Endothelial cell of umbilical vein (primary cell): Measurements from ENCODE around the gene TIMM10. TPM values are rescaled to one million over a fixed set of nuclear protein-coding genes. Genes with fewer than 3 reads are reported as not detected.

Experiments
- BruUV-seq: library from RNA; stranded (reverse); fragments of 400-500 nt; replicated peaks from 2 replicates; lab custom pipeline; 2021; lab: Mats Ljungman, UMichigan
- CTCF ChIA-PET: fragments of 300-600, 350-600 bp; sonication (Branson Sonifier 250); formaldehyde crosslinking; loops from one replicate; lab custom pipeline; 2021; ENCODE audit warnings: antibody characterized with exemption, inconsistent platforms; lab: Charles Lee
- POLR2A ChIA-PET: fragments of 300-600, 350-600 bp; sonication (Branson Sonifier 250); formaldehyde crosslinking; loops from one replicate; lab custom pipeline; 2021; ENCODE audit warnings: antibody characterized with exemption, inconsistent platforms; lab: Charles Lee
- DNase-seq: peaks from one replicate; pipeline ENCODE4 v3.0.0-alpha.2; 2011; ENCODE audit warnings: low read depth, low spot score
- FAIRE-seq: peaks from 2 replicates; lab custom pipeline; 2011; peaks lifted over from hg19 to GRCh38; lab: Jason Lieb, UNC
- H2AFZ ChIP-seq: 2 replicates; pipeline ENCODE4 v1.6.0; 2012; ENCODE audit warnings: low read depth, low read length, control low read depth, inconsistent platforms
- H3K27ac ChIP-seq: 2 replicates; pipeline ENCODE4 v1.5.1; 2011; ENCODE audit warnings: low read depth, mild to moderate bottlenecking, control low read depth, low read length, moderate library complexity; ENCODE audit not compliant: insufficient read depth
- H3K27me3 ChIP-seq, 2 experiments: 2 replicates each; pipeline versions ENCODE4 v1.6.0 to v1.6.1; 2011; ENCODE audit warnings: low read length in 2 of 2, mixed read lengths in 1 of 2; ENCODE audit not compliant: control insufficient read depth in 2 of 2, insufficient read depth in 2 of 2
- H3K36me3 ChIP-seq, 2 experiments: 2 replicates in 1 of 2; 3 replicates in 1 of 2; pipeline ENCODE4 v1.5.1; 2011; ENCODE audit warnings: low read length in 2 of 2, mild to moderate bottlenecking in 1 of 2, moderate library complexity in 1 of 2; ENCODE audit not compliant: control insufficient read depth in 2 of 2, insufficient read depth in 2 of 2; ENCODE audit errors: extremely low read depth in 1 of 2
- H3K4me1 ChIP-seq: 3 replicates; pipeline ENCODE4 v1.5.1; 2011; ENCODE audit warnings: mild to moderate bottlenecking, low read length; ENCODE audit not compliant: control insufficient read depth, insufficient read depth; ENCODE audit errors: extremely low read depth
- H3K4me2 ChIP-seq: 2 replicates; pipeline ENCODE4 v1.6.1; 2011; ENCODE audit warnings: low read length, control low read depth, mixed read lengths; ENCODE audit not compliant: insufficient read depth
- H3K4me3 ChIP-seq, 3 experiments: fragments of 200-600 bp in 1 of 3; sonication (generic), shearing (Covaris generic) in 1 of 3; replicated peaks in 1 of 3; 2 replicates each; pipeline ENCODE4 v1.5.1; 2011 to 2016; ENCODE audit warnings: control low read depth in 3 of 3, low read length in 3 of 3, mild to moderate bottlenecking in 2 of 3, inconsistent platforms in 1 of 3, low read depth in 1 of 3, moderate library complexity in 1 of 3; ENCODE audit not compliant: insufficient read depth in 1 of 3
- H3K79me2 ChIP-seq: 2 replicates; pipeline ENCODE4 v1.6.0; 2012; ENCODE audit warnings: low read length, inconsistent platforms; ENCODE audit not compliant: control insufficient read depth, insufficient read depth
- H3K9ac ChIP-seq: replicated peaks from 2 replicates; pipeline ENCODE3; 2011; ENCODE audit warnings: low read length, control low read depth; ENCODE audit not compliant: insufficient read depth; ENCODE audit errors: extremely low read depth
- H3K9me1 ChIP-seq: replicated peaks from 3 replicates; pipeline ENCODE4 v1.6.0; 2011; ENCODE audit warnings: mild to moderate bottlenecking, low read length; ENCODE audit not compliant: control insufficient read depth, insufficient read depth; ENCODE audit errors: extremely low read depth
- H3K9me3 ChIP-seq: replicated peaks from 2 replicates; pipeline ENCODE4 v1.5.1; 2012; ENCODE audit warnings: low read length, inconsistent platforms; ENCODE audit not compliant: control insufficient read depth, insufficient read depth
- H4K20me1 ChIP-seq: replicated peaks from 2 replicates; pipeline ENCODE3; 2011; ENCODE audit warnings: mild to moderate bottlenecking, low read length; ENCODE audit not compliant: control insufficient read depth, insufficient read depth; ENCODE audit errors: extremely low read depth
- EZH2 ChIP-seq: IDR thresholded peaks from 2 replicates; pipeline ENCODE4 v1.6.1; 2012; ENCODE audit warnings: borderline replicate concordance, low read depth, mild to moderate bottlenecking, moderate library complexity, low read length, inconsistent platforms; ENCODE audit not compliant: severe bottlenecking
- FOS ChIP-seq: IDR thresholded peaks from 2 replicates; pipeline ENCODE4 v1.6.1; 2011; ENCODE audit warnings: mild to moderate bottlenecking, low read length, moderate library complexity, borderline replicate concordance; ENCODE audit not compliant: insufficient read depth
- GATA2 ChIP-seq: IDR thresholded peaks from 2 replicates; pipeline ENCODE4 v1.7.0; 2011; ENCODE audit warnings: low read depth, mild to moderate bottlenecking, moderate library complexity, mixed read lengths, low read length; ENCODE audit not compliant: insufficient read length, insufficient read depth
- MYC ChIP-seq: IDR thresholded peaks from one replicate; pipeline ENCODE4 v1.6.1; 2011; ENCODE audit warnings: mild to moderate bottlenecking, low read depth, low read length
- POLR2A ChIP-seq: IDR thresholded peaks from 2 replicates; pipeline ENCODE4 v1.6.1; 2012; ENCODE audit warnings: low read depth, mild to moderate bottlenecking, control low read depth, low read length
- POLR2AphosphoS5 ChIP-seq: IDR thresholded peaks from 2 replicates; pipeline ENCODE4 v1.6.1; 2012; ENCODE audit warnings: low read depth, mild to moderate bottlenecking, control low read depth, low read length, moderate library complexity; ENCODE audit not compliant: insufficient read depth
- dilution Hi-C: fragments of 300-500 bp; cut with MboI; formaldehyde crosslinking; loops from one replicate; pipeline ENCODE4 v1.15.0; 2019; ENCODE audit warnings: low sequenced_read_pairs; ENCODE audit not compliant: extremely low pct_ligation_motif_present
- intact Hi-C: fragments of 100-400 bp; cut with micrococcal nuclease; formaldehyde crosslinking; loops from one replicate; pipeline ENCODE4 v1.10.0; 2022
- polyA plus RNA-seq, 4 experiments: library from polyadenylated mRNA; depleted of rRNA in 3 of 4; stranded (reverse) in 3 of 4; unstranded in 1 of 4; fragments of >200 nt; gene quantifications; 2 replicates each; pipeline versions ENCODE4 v1.2.1 to v1.2.3, GENCODE V29; 2011 to 2012; ENCODE audit warnings: missing spikeins in 1 of 4
- total RNA-seq: library from RNA; stranded (reverse); gene quantifications from 2 replicates; pipeline ENCODE4 v1.2.3, GENCODE V29; 2021
- TF ChIP-seq, protein P1 (sequence below): IDR thresholded peaks from 2 replicates; pipeline ENCODE4 v1.6.1; 2011; ENCODE audit not compliant: insufficient read depth, insufficient read length
- TF ChIP-seq, protein P2 (sequence below), 2 donors: IDR thresholded peaks; 1 replicate in 1 of 2; 2 replicates in 1 of 2; pipeline ENCODE4 v1.5.1; 2011; ENCODE audit warnings: low read length in 2 of 2, mild to moderate bottlenecking in 2 of 2, moderate library complexity in 2 of 2, control low read depth in 1 of 2, inconsistent platforms in 1 of 2, low read depth in 1 of 2; ENCODE audit not compliant: insufficient read depth in 1 of 2; ENCODE audit errors: extremely low read depth in 1 of 2

Gene TIMM10
- total and polyA plus RNA-seq, 2 donors (not counting 3 experiments of a cell fraction or from before 2014, with no cell fraction given), result 64.2 to 128 TPM

DNA sequence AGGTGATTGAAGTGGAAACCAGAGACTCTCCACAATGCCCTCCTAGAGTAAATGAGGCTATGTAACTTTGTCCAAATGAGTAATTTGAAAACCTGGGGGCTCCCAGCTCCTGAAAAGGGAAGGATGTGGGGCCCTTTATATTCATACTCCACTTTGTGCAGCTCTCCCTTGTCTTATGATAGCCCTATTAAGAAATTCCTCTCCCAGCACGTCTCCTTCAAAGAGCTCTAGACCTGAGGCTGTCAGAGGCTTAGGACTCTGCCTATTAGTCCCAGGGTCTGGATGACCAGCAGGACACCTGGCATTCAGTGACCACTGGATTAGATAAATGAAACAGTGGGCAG lies 17.1 kb downstream of the TIMM10 start:
- POLR2A ChIA-PET, result no interaction called here
- dilution Hi-C loops, result no loop called here
- FAIRE-seq (no peak), DNase-seq (no peak)
- no peak overlapping the region for H3K27ac ChIP-seq
- no peak overlapping the region for H2AFZ ChIP-seq
- H4K20me1 ChIP-seq, result no peaks in the 10 kb centered on the region
- H3K79me2 ChIP-seq, result no peaks in the 10 kb centered on the region
- intact Hi-C loops, result no loop called here
- CTCF ChIA-PET, result interaction anchor here (0.6 to 9.0 kb wide), 5 partner anchors 13 to 87 kb away, joined by 3 to 166 read pairs (median 49); partner anchors contain the start of genes SLC43A3 and UBE2L6
- peaks cover 9% of the 10 kb centered on the region for H3K4me1 ChIP-seq
- BruUV-seq, result no TSS peak
- no peaks in the 10 kb centered on the region for H3K27me3 ChIP-seq
- no peaks in the 10 kb centered on the region for H3K36me3 ChIP-seq
- no peak for TF ChIP-seq EZH2
- TF ChIP-seq POLR2AphosphoS5, result no peak
- TF ChIP-seq POLR2A, result no peak
- TF ChIP-seq, protein P1, sequence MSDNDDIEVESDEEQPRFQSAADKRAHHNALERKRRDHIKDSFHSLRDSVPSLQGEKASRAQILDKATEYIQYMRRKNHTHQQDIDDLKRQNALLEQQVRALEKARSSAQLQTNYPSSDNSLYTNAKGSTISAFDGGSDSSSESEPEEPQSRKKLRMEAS, result no peak
- no peak for TF ChIP-seq GATA2
- no peak for TF ChIP-seq FOS
- TF ChIP-seq, protein P2, sequence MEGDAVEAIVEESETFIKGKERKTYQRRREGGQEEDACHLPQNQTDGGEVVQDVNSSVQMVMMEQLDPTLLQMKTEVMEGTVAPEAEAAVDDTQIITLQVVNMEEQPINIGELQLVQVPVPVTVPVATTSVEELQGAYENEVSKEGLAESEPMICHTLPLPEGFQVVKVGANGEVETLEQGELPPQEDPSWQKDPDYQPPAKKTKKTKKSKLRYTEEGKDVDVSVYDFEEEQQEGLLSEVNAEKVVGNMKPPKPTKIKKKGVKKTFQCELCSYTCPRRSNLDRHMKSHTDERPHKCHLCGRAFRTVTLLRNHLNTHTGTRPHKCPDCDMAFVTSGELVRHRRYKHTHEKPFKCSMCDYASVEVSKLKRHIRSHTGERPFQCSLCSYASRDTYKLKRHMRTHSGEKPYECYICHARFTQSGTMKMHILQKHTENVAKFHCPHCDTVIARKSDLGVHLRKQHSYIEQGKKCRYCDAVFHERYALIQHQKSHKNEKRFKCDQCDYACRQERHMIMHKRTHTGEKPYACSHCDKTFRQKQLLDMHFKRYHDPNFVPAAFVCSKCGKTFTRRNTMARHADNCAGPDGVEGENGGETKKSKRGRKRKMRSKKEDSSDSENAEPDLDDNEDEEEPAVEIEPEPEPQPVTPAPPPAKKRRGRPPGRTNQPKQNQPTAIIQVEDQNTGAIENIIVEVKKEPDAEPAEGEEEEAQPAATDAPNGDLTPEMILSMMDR (IDR thresholded peaks at IDR 0.05; ENCODE audit: extremely low read depth in 1 of 2, insufficient read depth in 1 of 2, low read depth in 1 of 2, low read length in 2 of 2), result no peak
- no peak for TF ChIP-seq MYC
- no peaks in the 10 kb centered on the region for H3K9me3 ChIP-seq
- no peaks in the 10 kb centered on the region for H3K9me1 ChIP-seq
- H3K4me3 ChIP-seq, result no peak overlapping the region
- H3K4me2 ChIP-seq, result no peak overlapping the region
- no peak overlapping the region for H3K9ac ChIP-seq
